HepG2 (cell line): ENCODE measurements around the gene UQCRC1. TPM values are rescaled to one million over a fixed set of nuclear protein-coding genes. Genes with fewer than 3 reads are reported as not detected.
A peak's percentile ranks its signal among the peaks of the same experiment; 100 is the strongest.

Source experiments
- ATAC-seq: fragments of 200-7000 bp; cut with Tn5 transposase; 3 replicates; pipeline ENCODE4 v1.9.1; 2020; ENCODE audit warnings: mild to moderate bottlenecking, moderate library complexity
- BruUV-seq: library from RNA; stranded (reverse); fragments of 400-500 nt; replicated peaks from 2 replicates; lab custom pipeline; 2021; lab: Mats Ljungman, UMichigan
- CTCF ChIA-PET: fragments of 300-600 bp; formaldehyde crosslinking; extraction: SDS; loops from one replicate; lab custom pipeline; 2021; ENCODE audit warnings: low total read pairs, inconsistent platforms, low intra/inter-chr PET ratio; lab: Yijun Ruan, JAX
- POLR2A ChIA-PET: fragments of 350-600 bp; sonication (Branson Sonifier 250); formaldehyde crosslinking; loops from one replicate; lab custom pipeline; 2020; ENCODE audit warnings: antibody characterized with exemption, inconsistent platforms; lab: Yijun Ruan, JAX
- DNase-seq: peaks from one replicate; pipeline ENCODE4 v3.0.0-alpha.2; 2015; ENCODE audit warnings: low spot score
- FAIRE-seq: peaks from 3 replicates; lab custom pipeline; 2011; peaks lifted over from hg19 to GRCh38; lab: Jason Lieb, UNC
- H2AFZ ChIP-seq: one replicate; pipeline ENCODE4 v1.6.1; 2011; ENCODE audit warnings: low read length, inconsistent platforms
- H3K27ac ChIP-seq: fragments of 300-600 bp; 3 replicates; pipeline ENCODE4 v1.8.0; 2011; ENCODE audit warnings: mixed run types, mild to moderate bottlenecking, mixed read lengths, low read length, inconsistent platforms; ENCODE audit not compliant: insufficient read depth; ENCODE audit errors: extremely low read length
- H3K27me3 ChIP-seq, 2 experiments: fragments of 200-600 bp in 1 of 2; 2 replicates in 1 of 2; 3 replicates in 1 of 2; pipeline versions ENCODE4 v1.6.0 to v1.8.0; 2011; ENCODE audit warnings: low read length in 2 of 2, mild to moderate bottlenecking in 2 of 2, moderate library complexity in 2 of 2, inconsistent platforms in 1 of 2; ENCODE audit not compliant: insufficient read depth in 2 of 2, control insufficient read depth in 1 of 2
- H3K36me3 ChIP-seq, 2 experiments: fragments of 200-600 bp in 1 of 2; replicated peaks in 1 of 2; 2 replicates in 1 of 2; 3 replicates in 1 of 2; pipeline versions ENCODE4 v1.5.1 to v1.8.0; 2011; ENCODE audit warnings: low read length in 2 of 2, inconsistent platforms in 1 of 2; ENCODE audit not compliant: insufficient read depth in 2 of 2, control insufficient read depth in 1 of 2
- H3K4me1 ChIP-seq: 2 replicates; pipeline ENCODE4 v1.5.1; 2012; ENCODE audit warnings: low read length, inconsistent platforms; ENCODE audit not compliant: insufficient read depth
- H3K4me2 ChIP-seq: 2 replicates; pipeline ENCODE4 v1.6.0; 2011; ENCODE audit warnings: low read depth, low read length, inconsistent platforms
- H3K4me3 ChIP-seq, 3 experiments: fragments of 200-600 bp in 1 of 3; sonication (generic), shearing (Covaris generic) in 1 of 3; replicated peaks in 1 of 3; 2 replicates each; pipeline ENCODE4 v1.5.1; 2011 to 2016; ENCODE audit warnings: low read length in 3 of 3, inconsistent platforms in 2 of 3, low read depth in 2 of 3, mild to moderate bottlenecking in 2 of 3, control low read depth in 1 of 3, mixed read lengths in 1 of 3; ENCODE audit not compliant: insufficient read depth in 1 of 3
- H3K79me2 ChIP-seq: one replicate; pipeline ENCODE4 v1.6.1; 2011; ENCODE audit warnings: low read length, inconsistent platforms; ENCODE audit not compliant: insufficient read depth
- H3K9ac ChIP-seq: 2 replicates; pipeline ENCODE4 v1.6.0; 2011; ENCODE audit warnings: mild to moderate bottlenecking, low read depth, low read length, inconsistent platforms; ENCODE audit not compliant: insufficient read depth
- H3K9me3 ChIP-seq: 2 replicates; pipeline ENCODE4 v1.5.1; 2012; ENCODE audit warnings: mild to moderate bottlenecking, low read length
- H4K20me1 ChIP-seq: 2 replicates; pipeline ENCODE4 v1.6.0; 2011; ENCODE audit warnings: inconsistent platforms, mild to moderate bottlenecking, low read length, moderate library complexity; ENCODE audit not compliant: insufficient read depth
- ATM ChIP-seq: fragments of 450-650 bp; IDR thresholded peaks from 2 replicates; pipeline ENCODE4 v1.7.1; 2017; ENCODE audit warnings: mild to moderate bottlenecking, borderline replicate concordance
- BORCS8-MEF2B ChIP-seq: sonication (generic); formaldehyde crosslinking; IDR thresholded peaks from 2 replicates; pipeline ENCODE4 v1.8.0; 2022; ENCODE audit warnings: mild to moderate bottlenecking, missing genetic modification reagents
- ZC3H13 ChIP-seq: sonication (generic); formaldehyde crosslinking; IDR thresholded peaks from 2 replicates; pipeline ENCODE4 v1.8.1; 2023; ENCODE audit warnings: mild to moderate bottlenecking, missing genetic modification reagents, moderate library complexity
- ZNF329 ChIP-seq: sonication (generic); formaldehyde crosslinking; IDR thresholded peaks from 2 replicates; pipeline ENCODE4 v1.9.0; 2021; ENCODE audit warnings: low read depth, mild to moderate bottlenecking, missing genetic modification reagents
- WGBS: methylation state at CpG from one replicate; pipeline ENCODE4 v1.1.6; 2017; ENCODE audit warnings: low lambda C conversion rate; 5-methylcytosine and 5-hydroxymethylcytosine counted together
- in situ Hi-C: cut with HindIII; loops from 2 replicates; pipeline ENCODE4 v1.10.0; 2017; ENCODE audit warnings: low pct_unique_long_range_greater_than_20kb; ENCODE audit not compliant: extremely low pct_ligation_motif_present
- intact Hi-C: fragments of 100-400 bp; cut with micrococcal nuclease; formaldehyde crosslinking; loops from one replicate; pipeline ENCODE4 v1.10.0; 2022; ENCODE audit not compliant: unreplicated experiment
- polyA plus RNA-seq, 8 experiments: library from polyadenylated mRNA; depleted of rRNA in 3 of 8; stranded (reverse) in 7 of 8; unstranded in 1 of 8; fragments of >200 nt; fragmentation: Illumina TruSeq in 4 of 8; extraction: Trizol in 4 of 8; gene quantifications; 2 replicates each; pipeline versions ENCODE4 v1.2.1 to v1.2.3, GENCODE V29; 2011 to 2016; ENCODE audit warnings: low read depth in 4 of 8, missing spikeins in 1 of 8, mixed read lengths in 1 of 8; ENCODE audit not compliant: insufficient read depth in 1 of 8
- total RNA-seq, 5 experiments: library from RNA; depleted of rRNA; stranded (reverse); fragments of >200 nt; fragmentation: Illumina TruSeq; extraction: Trizol; gene quantifications; 2 replicates each; pipeline ENCODE4 v1.2.3, GENCODE V29; 2016; ENCODE audit warnings: low read depth in 1 of 5
- TF ChIP-seq, protein P1 (sequence below): sonication (generic); formaldehyde crosslinking; IDR thresholded peaks from 2 replicates; pipeline ENCODE4 v1.4.0; 2020; ENCODE audit warnings: missing genetic modification reagents, borderline replicate concordance
- TF ChIP-seq, protein P2 (sequence below): sonication (generic); formaldehyde crosslinking; IDR thresholded peaks from 2 replicates; pipeline ENCODE4 v1.4.0; 2020; ENCODE audit warnings: low read depth, missing genetic modification reagents
- TF ChIP-seq, protein P3 (sequence below): IDR thresholded peaks from 2 replicates; pipeline ENCODE4 v1.6.1; 2016; ENCODE audit warnings: control low read depth
- TF ChIP-seq, protein P4 (sequence below): sonication (generic); formaldehyde crosslinking; IDR thresholded peaks from 2 replicates; pipeline ENCODE4 v1.8.0; 2022; ENCODE audit warnings: mild to moderate bottlenecking, missing genetic modification reagents; ENCODE audit not compliant: insufficient replicate concordance
- TF ChIP-seq, protein P5 (sequence below): sonication (generic); formaldehyde crosslinking; conservative IDR thresholded peaks from 2 replicates; pipeline ENCODE4 v1.8.1; 2023; ENCODE audit warnings: missing genetic modification reagents

The UQCRC1 gene
- total and polyA plus RNA-seq, 2 of the 13 experiments (the other 11 are each of a cell fraction or from before 2014, with no cell fraction given) = 316 to 680 TPM

DNA sequence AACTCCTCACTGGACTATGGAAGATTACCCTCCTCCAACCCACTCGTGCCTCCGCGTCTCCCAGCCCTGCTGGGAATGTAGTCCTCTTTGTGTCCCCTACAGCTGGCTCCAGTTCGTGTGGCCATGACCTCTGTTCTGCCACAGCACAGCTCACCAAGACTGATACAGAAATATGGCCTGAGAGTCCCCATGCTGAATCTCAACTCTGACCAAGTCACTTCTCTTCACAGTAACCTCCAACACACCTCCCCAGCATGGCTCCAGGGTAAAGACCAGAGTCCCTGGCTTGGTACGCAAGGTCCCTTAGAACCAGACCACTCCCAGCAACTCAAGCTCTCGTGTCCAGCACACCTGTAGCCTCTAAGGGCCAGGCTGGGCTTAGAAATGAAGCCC lies 12.0 kb downstream of the UQCRC1 start:
- POLR2A ChIA-PET = interaction anchor here (1.0 to 3.3 kb wide), 7 partner anchors 8 to 64 kb away, joined by 3 to 11 read pairs (median 4); partner anchors contain the start of genes SLC26A6 and UQCRC1
- ATAC-seq (peak; percentile 2; the same call in 2 of the 3 replicates), FAIRE-seq (no peak), DNase-seq (no peak)
- in situ Hi-C loops = no loop called here
- H3K27me3 ChIP-seq = no peaks in the 10 kb centered on the region
- BruUV-seq = TSS peak; percentile 32
- 0 out of 2 replicates have a peak, but pooled peaks cover 8% of the 10 kb centered on the region for H4K20me1 ChIP-seq
- peak overlapping the region; percentile 0 for H3K27ac ChIP-seq
- no peak overlapping the region for H3K4me2 ChIP-seq
- no peaks in the 10 kb centered on the region for H3K9me3 ChIP-seq
- H3K79me2 ChIP-seq = no peaks in the 10 kb centered on the region
- H3K4me1 ChIP-seq = peaks cover 36% of the 10 kb centered on the region
- 68% methylated on average over 6 of the region's 6 CpGs for WGBS
- CTCF ChIA-PET = no interaction called here
- H3K4me3 ChIP-seq = no peak overlapping the region
- peaks cover 28 to 46% of the 10 kb centered on the region in 2 experiments; a peak in 4 of 5 replicates for H3K36me3 ChIP-seq
- intact Hi-C loops = no loop called here
- no peak overlapping the region for H3K9ac ChIP-seq
- H2AFZ ChIP-seq = no peak overlapping the region
- TF ChIP-seq ZC3H13 (CRISPR knock-in tag) (0 out of 2 replicates have a peak, but pooled peaks have one; percentile 36), BORCS8-MEF2B (CRISPR knock-in tag) (no peak), ZNF329 (CRISPR knock-in tag) (no peak), ATM (no peak)
- TF ChIP-seq, protein P1, sequence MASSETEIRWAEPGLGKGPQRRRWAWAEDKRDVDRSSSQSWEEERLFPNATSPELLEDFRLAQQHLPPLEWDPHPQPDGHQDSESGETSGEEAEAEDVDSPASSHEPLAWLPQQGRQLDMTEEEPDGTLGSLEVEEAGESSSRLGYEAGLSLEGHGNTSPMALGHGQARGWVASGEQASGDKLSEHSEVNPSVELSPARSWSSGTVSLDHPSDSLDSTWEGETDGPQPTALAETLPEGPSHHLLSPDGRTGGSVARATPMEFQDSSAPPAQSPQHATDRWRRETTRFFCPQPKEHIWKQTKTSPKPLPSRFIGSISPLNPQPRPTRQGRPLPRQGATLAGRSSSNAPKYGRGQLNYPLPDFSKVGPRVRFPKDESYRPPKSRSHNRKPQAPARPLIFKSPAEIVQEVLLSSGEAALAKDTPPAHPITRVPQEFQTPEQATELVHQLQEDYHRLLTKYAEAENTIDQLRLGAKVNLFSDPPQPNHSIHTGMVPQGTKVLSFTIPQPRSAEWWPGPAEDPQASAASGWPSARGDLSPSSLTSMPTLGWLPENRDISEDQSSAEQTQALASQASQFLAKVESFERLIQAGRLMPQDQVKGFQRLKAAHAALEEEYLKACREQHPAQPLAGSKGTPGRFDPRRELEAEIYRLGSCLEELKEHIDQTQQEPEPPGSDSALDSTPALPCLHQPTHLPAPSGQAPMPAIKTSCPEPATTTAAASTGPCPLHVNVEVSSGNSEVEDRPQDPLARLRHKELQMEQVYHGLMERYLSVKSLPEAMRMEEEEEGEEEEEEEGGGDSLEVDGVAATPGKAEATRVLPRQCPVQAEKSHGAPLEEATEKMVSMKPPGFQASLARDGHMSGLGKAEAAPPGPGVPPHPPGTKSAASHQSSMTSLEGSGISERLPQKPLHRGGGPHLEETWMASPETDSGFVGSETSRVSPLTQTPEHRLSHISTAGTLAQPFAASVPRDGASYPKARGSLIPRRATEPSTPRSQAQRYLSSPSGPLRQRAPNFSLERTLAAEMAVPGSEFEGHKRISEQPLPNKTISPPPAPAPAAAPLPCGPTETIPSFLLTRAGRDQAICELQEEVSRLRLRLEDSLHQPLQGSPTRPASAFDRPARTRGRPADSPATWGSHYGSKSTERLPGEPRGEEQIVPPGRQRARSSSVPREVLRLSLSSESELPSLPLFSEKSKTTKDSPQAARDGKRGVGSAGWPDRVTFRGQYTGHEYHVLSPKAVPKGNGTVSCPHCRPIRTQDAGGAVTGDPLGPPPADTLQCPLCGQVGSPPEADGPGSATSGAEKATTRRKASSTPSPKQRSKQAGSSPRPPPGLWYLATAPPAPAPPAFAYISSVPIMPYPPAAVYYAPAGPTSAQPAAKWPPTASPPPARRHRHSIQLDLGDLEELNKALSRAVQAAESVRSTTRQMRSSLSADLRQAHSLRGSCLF (CRISPR knock-in tag) = no peak
- TF ChIP-seq, protein P2, sequence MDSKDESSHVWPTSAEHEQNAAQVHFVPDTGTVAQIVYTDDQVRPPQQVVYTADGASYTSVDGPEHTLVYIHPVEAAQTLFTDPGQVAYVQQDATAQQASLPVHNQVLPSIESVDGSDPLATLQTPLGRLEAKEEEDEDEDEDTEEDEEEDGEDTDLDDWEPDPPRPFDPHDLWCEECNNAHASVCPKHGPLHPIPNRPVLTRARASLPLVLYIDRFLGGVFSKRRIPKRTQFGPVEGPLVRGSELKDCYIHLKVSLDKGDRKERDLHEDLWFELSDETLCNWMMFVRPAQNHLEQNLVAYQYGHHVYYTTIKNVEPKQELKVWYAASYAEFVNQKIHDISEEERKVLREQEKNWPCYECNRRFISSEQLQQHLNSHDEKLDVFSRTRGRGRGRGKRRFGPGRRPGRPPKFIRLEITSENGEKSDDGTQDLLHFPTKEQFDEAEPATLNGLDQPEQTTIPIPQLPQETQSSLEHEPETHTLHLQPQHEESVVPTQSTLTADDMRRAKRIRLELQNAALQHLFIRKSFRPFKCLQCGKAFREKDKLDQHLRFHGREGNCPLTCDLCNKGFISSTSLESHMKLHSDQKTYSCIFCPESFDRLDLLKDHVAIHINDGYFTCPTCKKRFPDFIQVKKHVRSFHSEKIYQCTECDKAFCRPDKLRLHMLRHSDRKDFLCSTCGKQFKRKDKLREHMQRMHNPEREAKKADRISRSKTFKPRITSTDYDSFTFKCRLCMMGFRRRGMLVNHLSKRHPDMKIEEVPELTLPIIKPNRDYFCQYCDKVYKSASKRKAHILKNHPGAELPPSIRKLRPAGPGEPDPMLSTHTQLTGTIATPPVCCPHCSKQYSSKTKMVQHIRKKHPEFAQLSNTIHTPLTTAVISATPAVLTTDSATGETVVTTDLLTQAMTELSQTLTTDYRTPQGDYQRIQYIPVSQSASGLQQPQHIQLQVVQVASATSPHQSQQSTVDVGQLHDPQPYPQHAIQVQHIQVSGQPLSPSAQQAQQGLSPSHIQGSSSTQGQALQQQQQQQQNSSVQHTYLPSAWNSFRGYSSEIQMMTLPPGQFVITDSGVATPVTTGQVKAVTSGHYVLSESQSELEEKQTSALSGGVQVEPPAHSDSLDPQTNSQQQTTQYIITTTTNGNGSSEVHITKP (CRISPR knock-in tag) = no peak
- TF ChIP-seq, protein P3, sequence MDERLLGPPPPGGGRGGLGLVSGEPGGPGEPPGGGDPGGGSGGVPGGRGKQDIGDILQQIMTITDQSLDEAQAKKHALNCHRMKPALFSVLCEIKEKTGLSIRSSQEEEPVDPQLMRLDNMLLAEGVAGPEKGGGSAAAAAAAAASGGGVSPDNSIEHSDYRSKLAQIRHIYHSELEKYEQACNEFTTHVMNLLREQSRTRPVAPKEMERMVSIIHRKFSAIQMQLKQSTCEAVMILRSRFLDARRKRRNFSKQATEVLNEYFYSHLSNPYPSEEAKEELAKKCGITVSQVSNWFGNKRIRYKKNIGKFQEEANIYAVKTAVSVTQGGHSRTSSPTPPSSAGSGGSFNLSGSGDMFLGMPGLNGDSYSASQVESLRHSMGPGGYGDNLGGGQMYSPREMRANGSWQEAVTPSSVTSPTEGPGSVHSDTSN (CRISPR knock-in tag) = no peak
- TF ChIP-seq, protein P4, sequence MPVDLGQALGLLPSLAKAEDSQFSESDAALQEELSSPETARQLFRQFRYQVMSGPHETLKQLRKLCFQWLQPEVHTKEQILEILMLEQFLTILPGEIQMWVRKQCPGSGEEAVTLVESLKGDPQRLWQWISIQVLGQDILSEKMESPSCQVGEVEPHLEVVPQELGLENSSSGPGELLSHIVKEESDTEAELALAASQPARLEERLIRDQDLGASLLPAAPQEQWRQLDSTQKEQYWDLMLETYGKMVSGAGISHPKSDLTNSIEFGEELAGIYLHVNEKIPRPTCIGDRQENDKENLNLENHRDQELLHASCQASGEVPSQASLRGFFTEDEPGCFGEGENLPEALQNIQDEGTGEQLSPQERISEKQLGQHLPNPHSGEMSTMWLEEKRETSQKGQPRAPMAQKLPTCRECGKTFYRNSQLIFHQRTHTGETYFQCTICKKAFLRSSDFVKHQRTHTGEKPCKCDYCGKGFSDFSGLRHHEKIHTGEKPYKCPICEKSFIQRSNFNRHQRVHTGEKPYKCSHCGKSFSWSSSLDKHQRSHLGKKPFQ (CRISPR knock-in tag) = peak; percentile 41
- TF ChIP-seq, protein P5, sequence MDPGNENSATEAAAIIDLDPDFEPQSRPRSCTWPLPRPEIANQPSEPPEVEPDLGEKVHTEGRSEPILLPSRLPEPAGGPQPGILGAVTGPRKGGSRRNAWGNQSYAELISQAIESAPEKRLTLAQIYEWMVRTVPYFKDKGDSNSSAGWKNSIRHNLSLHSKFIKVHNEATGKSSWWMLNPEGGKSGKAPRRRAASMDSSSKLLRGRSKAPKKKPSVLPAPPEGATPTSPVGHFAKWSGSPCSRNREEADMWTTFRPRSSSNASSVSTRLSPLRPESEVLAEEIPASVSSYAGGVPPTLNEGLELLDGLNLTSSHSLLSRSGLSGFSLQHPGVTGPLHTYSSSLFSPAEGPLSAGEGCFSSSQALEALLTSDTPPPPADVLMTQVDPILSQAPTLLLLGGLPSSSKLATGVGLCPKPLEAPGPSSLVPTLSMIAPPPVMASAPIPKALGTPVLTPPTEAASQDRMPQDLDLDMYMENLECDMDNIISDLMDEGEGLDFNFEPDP (CRISPR knock-in tag) = no peak
